NT2/D1 (cell line): ENCODE results near the gene MMP20.

Experiments
- SUZ12 ChIP-seq: IDR thresholded peaks from 2 replicates; pipeline ENCODE4 v1.6.1; 2011; ENCODE audit not compliant: insufficient read length, insufficient read depth; ENCODE audit errors: extremely low read depth
- YY1 ChIP-seq: IDR thresholded peaks from 2 replicates; pipeline ENCODE4 v1.6.1; 2011; ENCODE audit not compliant: insufficient read length, insufficient read depth

DNA sequence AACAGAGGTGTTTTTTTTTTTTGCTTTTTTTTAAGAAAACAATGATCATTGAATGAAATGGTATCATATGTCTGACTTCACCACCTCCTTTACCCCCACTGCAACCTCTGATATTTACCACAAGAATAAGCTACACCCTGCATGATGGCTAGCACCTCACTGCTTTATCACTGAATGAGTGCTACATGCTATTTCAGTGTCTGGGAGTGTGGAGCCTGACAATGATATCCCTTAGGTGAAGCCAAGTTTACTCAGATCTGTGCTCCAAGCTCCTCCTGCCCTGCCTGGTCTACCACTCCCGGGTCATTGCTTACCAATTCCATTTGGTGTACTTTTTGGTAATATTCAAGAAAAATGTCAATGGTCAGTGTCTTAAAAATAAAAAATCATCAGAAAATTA is 21.1 kb downstream of the MMP20 start:
- no peak for TF ChIP-seq YY1
- TF ChIP-seq SUZ12 = no peak
